Fibroblast of mammary gland (primary cell): ENCODE results near the gene JMJD1C.
"Not testable (repeated sequence)": the region's sequence is repeated elsewhere in the genome, so short reads cannot be mapped to it uniquely, and the experiment has no call there.

Experiments used
- DNase-seq: peaks from one replicate; pipeline ENCODE4 v3.0.0-alpha.2; 2010; ENCODE audit warnings: low read depth
- H3K4me3 ChIP-seq: 2 replicates; pipeline ENCODE4 v1.5.1; 2011; ENCODE audit warnings: low read depth, mild to moderate bottlenecking, low read length, moderate library complexity; ENCODE audit not compliant: control insufficient read depth
- TF ChIP-seq, protein P1 (sequence below): conservative IDR thresholded peaks from 2 replicates; pipeline ENCODE4 v1.5.1; 2011; ENCODE audit warnings: low read depth, low read length, inconsistent platforms; ENCODE audit not compliant: control insufficient read depth, insufficient read depth

The JMJD1C gene

DNA sequence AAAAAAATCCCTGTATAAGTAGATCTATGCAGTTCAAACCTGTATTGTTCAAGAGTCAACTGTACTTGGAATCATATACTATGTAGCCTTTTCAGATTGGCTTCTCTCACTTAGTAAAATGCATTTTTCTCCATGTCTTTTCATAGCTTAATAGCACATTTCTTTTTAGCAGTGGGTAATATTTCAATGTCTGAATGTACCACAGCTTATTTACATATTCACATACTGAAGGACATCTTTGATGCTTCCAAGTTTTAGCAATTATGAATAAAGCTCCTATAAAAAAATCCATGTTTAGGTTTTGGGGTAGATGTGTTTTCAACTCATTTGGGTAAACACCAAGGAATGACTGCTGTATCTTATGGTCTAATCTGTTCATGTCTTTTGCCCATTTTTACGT, 177.6 kb downstream of the JMJD1C start:
- no peak for DNase-seq
- TF ChIP-seq, protein P1, sequence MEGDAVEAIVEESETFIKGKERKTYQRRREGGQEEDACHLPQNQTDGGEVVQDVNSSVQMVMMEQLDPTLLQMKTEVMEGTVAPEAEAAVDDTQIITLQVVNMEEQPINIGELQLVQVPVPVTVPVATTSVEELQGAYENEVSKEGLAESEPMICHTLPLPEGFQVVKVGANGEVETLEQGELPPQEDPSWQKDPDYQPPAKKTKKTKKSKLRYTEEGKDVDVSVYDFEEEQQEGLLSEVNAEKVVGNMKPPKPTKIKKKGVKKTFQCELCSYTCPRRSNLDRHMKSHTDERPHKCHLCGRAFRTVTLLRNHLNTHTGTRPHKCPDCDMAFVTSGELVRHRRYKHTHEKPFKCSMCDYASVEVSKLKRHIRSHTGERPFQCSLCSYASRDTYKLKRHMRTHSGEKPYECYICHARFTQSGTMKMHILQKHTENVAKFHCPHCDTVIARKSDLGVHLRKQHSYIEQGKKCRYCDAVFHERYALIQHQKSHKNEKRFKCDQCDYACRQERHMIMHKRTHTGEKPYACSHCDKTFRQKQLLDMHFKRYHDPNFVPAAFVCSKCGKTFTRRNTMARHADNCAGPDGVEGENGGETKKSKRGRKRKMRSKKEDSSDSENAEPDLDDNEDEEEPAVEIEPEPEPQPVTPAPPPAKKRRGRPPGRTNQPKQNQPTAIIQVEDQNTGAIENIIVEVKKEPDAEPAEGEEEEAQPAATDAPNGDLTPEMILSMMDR = no peak
- no peak overlapping the region for H3K4me3 ChIP-seq

DNA sequence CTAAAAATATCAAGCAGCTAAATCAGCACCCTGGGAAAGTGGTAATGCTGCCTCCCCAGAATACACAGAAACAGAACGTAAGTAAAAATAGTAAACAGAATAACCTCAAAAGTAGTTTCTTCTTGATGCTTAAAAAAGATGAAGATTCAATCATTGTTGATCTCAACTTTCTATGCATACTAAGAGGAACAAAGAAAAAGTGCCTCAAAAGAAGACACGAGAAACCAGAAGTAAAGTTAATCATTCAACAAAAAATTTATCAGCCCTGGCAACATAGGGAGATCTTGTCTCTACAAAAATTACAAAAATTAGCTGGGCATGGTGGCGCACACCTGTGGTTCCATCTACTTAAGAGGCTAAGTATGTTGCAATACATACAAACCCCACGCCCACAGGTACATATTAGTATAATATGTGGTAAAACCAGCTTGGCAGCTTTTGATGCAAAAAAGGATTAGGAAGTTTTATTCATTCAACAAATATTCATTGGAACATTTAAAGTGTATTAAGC, 179.0 kb downstream of the JMJD1C start:
- H3K4me3 ChIP-seq = no peak overlapping the region
- no peak for DNase-seq
- TF ChIP-seq, protein P1 = no peak

DNA sequence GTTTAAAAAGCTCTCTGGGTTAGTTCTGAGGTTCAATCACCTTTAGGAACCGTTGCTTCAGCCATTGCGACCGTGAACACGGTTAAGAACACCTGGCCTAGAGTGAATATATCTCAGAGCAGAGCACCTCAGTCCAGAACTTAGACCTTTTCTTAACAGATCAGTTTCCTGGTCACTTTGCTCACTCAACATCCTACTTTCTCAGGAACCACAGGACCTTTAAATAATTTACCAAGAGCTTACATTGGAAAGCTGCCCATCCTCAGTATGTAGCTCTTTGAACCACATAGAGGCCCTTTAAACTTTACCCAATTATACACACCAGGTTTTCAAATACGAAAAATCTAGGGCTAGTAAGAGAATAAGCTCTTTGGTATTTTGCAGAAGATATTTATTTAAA, 179.4 kb downstream of the JMJD1C start:
- DNase-seq = no peak
- no peak overlapping the region for H3K4me3 ChIP-seq
- TF ChIP-seq, protein P1 = no peak

DNA sequence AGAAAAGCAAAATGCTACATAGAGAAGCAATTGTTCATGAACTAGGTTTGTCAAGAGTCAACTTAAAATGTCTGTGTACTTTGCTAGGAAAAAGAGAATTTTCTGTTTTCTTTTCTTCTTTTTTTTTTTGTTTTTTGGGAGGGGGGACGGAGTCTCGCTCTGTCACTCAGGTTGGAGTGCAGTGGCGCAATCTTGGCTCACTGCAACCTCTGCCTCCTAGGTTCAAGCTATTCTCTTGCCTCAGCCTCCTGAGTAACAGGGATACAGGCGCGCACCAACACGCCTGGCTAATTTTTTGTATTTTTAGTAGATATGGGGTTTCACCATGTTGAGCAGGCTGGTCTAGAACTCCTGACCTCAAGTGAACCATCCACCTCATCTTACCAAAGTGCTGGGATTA, 181.9 kb downstream of the JMJD1C start:
- not testable (repeated sequence) for DNase-seq, H3K4me3 ChIP-seq

DNA sequence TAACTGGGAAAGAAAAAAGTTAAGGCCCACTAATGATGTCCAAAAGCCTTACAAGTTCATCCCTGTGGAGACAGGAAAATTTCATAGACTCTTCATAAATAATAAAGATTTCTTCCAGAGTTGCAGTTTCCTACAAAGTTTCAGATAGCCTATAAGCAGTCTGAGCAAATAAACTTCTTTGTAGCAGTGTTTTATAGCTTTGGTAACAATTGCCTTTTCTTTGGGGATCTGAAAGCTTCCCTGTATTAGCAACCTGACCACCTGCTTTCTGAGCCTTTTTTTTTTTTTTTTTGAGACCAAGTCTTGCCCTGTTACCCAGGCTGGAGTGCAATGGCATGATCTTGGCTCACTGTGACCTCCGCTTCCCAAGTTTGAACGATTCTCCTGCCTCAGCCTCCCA, 182.7 kb downstream of the JMJD1C start:
- DNase-seq = no peak
- no peak overlapping the region for H3K4me3 ChIP-seq
- TF ChIP-seq, protein P1 = no peak

DNA sequence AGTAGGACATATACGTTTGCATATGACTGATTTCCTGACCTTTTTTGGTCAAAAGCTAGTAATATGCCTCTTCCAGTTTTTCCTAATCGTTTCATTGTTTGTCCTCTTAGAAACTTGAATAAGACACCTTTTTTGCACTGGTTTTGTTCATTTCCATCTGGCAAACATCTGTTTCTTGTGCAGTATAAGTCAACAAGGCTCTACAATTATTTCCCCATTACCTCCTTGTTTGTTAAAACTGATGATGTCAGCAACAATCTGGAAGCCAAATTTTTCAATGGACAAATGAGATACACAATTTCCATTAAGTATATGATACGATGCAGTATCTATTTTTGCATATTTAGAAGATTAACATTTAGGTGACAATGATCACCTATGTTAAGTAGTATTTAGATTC, 183.8 kb downstream of the JMJD1C start:
- DNase-seq = peak; percentile 73
- no peak overlapping the region for H3K4me3 ChIP-seq

DNA sequence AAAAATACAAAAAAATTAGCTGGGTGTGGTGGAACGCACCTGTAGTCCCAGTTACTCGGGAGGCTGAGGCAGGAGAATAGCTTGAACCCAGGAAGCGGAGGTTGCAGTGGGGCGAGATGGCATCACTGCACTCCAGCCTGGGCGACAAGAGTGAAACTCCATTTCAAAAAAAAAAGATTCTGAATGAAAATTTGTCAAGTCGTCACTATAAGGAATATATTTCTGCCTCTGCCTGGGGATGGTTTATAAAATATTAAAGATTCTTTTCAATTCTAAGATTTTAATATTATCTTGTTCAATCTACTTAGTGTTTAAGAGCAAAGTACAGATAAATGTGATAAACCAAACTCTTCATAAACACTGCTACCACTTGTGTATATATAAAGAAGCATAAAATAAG, 185.4 kb downstream of the JMJD1C start:
- no peak overlapping the region for H3K4me3 ChIP-seq
- TF ChIP-seq, protein P1 = no peak

More for the DNA sequence above, 183.8 kb downstream of the JMJD1C start:
- TF ChIP-seq, protein P1 = no peak

DNA sequence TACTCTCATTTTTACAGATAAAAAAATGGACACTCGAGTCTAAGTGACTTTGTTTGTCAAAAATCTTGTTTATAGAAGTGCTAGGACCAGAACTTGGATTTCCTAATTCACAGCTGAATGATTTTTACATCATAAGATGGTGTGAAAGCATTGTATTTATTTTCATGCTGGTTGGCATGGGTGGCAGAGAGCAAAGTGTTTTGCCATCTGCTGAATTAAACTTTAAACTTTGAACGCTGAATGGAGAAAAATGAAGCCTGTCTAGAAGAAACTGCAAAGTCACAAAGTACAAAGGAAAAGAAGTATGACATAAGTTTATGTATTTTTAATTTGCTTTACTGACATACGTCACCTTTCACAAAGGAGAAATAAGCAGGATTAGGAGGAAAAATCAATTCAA, 190.7 kb downstream of the JMJD1C start:
- no peak for DNase-seq
- TF ChIP-seq, protein P1 = no peak
- no peak overlapping the region for H3K4me3 ChIP-seq

More for the DNA sequence above, 185.4 kb downstream of the JMJD1C start:
- no peak for DNase-seq
